ENCODE data around the gene AANAT.

The AANAT gene

GRCh38 chr17:76493505-76494167, 26.2 kb downstream of the AANAT start:
- H3K4me3 ChIP-seq (ENCODE audit: low read depth, low read length), result no peak overlapping the region

GRCh38 chr17:76495663-76496400, 28.4 kb downstream of the AANAT start:
- no peak overlapping the region for H3K4me3 ChIP-seq (ENCODE audit: low read depth, low read length)
- DNase-seq (ENCODE audit: low read depth), result peak; percentile 73
- TF ChIP-seq, protein P1, sequence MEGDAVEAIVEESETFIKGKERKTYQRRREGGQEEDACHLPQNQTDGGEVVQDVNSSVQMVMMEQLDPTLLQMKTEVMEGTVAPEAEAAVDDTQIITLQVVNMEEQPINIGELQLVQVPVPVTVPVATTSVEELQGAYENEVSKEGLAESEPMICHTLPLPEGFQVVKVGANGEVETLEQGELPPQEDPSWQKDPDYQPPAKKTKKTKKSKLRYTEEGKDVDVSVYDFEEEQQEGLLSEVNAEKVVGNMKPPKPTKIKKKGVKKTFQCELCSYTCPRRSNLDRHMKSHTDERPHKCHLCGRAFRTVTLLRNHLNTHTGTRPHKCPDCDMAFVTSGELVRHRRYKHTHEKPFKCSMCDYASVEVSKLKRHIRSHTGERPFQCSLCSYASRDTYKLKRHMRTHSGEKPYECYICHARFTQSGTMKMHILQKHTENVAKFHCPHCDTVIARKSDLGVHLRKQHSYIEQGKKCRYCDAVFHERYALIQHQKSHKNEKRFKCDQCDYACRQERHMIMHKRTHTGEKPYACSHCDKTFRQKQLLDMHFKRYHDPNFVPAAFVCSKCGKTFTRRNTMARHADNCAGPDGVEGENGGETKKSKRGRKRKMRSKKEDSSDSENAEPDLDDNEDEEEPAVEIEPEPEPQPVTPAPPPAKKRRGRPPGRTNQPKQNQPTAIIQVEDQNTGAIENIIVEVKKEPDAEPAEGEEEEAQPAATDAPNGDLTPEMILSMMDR (IDR thresholded peaks at IDR 0.05; ENCODE audit: control insufficient read depth, extremely low read depth, insufficient read depth), result no peak

More at GRCh38 chr17:76493505-76494167, 26.2 kb downstream of the AANAT start:
- TF ChIP-seq, protein P1 (IDR thresholded peaks at IDR 0.05; ENCODE audit: control insufficient read depth, extremely low read depth, insufficient read depth), result no peak
- DNase-seq (ENCODE audit: low read depth), result no peak

GRCh38 chr17:76496464-76496863, 29.1 kb downstream of the AANAT start:
- TF ChIP-seq, protein P1 (IDR thresholded peaks at IDR 0.05; ENCODE audit: control insufficient read depth, extremely low read depth, insufficient read depth), result no peak
- no peak for DNase-seq (ENCODE audit: low read depth)
- no peak overlapping the region for H3K4me3 ChIP-seq (ENCODE audit: low read depth, low read length)

DNA sequence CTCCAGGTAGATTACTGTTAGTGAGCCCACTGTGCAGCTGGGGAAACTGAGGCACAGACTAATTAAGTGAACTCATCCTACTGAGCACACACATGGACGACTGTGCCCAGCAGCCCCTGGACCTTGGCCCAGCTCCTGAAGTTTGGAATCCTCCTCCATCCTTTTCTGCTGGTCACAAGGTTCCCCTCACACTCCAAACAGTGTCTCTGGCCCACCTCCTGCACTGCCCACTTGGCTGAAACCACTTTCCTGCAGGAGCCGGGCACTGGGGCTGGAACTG, 30.2 kb downstream of the AANAT start:
- no peak overlapping the region for H3K4me3 ChIP-seq (ENCODE audit: low read depth, low read length)
- DNase-seq (ENCODE audit: low read depth), result no peak
- TF ChIP-seq, protein P1 (IDR thresholded peaks at IDR 0.05; ENCODE audit: control insufficient read depth, extremely low read depth, insufficient read depth), result no peak

DNA sequence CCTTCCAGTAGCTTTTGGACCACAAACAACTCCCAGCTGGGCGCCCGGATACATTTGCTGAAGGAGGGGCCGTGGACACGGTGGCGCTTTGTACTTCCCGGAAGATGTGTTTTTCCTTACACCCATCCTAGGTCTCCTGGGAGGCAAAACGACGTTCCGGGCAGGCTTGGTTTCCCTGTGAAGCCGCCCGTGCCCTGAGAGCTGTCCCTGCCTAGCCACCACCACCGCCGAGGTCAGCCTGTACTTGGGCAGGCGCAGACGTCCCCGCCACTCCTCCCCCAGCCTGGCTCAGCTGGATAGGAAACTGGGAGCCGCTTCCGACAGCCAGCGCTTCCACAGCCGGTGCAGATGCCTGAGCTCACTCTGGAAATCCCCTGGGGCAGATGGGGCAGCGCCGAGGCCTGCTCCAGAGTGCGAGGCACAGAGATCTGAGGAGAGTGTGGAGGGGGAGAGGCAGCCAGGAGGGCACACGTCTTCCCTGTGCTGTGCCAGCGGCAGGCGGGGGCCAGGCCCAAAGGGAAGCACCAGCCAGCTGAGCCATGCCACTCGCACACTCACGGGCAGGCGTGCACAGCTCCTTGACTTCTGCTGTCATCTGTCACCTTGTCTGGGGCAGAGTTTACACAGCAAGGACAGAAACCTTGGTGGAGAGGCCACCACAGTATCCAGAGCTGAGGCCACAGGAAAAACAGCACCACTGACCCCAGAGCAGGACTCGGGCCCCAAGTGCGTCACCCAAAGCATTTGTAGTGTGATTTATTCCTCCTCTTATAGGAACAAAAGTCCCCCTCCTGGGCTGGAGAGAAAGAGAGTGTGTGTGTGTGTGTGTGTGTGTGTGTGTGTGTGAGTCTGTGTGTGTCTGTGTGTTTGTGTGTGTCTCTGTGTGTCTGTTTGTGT, 30.8 kb downstream of the AANAT start:
- H3K4me3 ChIP-seq (ENCODE audit: low read depth, low read length), result no peak overlapping the region
- TF ChIP-seq, protein P1 (IDR thresholded peaks at IDR 0.05; ENCODE audit: control insufficient read depth, extremely low read depth, insufficient read depth), result no peak
- no peak for DNase-seq (ENCODE audit: low read depth)

DNA sequence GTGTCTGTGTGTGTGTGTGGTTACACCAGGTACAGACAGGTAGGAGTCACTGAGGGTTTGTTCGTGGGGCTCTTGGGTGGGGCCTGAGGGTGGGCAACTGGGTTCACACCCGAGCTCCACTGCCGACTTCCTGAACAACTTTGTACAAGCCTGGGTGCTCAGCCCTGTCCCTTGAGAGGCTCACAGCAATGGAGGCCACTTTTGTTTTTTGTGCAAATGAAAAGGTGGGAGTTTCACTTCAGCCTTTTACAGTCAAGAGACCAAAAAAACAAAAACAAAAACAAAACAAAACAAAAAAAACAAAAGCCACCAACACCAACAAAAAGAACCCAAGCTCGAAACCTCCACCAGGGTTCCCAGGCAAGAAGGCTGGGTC, 31.5 kb downstream of the AANAT start:
- no peak overlapping the region for H3K4me3 ChIP-seq (ENCODE audit: low read depth, low read length)
- DNase-seq (ENCODE audit: low read depth), result no peak
- TF ChIP-seq, protein P1 (IDR thresholded peaks at IDR 0.05; ENCODE audit: control insufficient read depth, extremely low read depth, insufficient read depth), result no peak

Data from LNCaP clone FGC (cell line).